ENCODE results near the gene ROR1.

ROR1 gene

DNA sequence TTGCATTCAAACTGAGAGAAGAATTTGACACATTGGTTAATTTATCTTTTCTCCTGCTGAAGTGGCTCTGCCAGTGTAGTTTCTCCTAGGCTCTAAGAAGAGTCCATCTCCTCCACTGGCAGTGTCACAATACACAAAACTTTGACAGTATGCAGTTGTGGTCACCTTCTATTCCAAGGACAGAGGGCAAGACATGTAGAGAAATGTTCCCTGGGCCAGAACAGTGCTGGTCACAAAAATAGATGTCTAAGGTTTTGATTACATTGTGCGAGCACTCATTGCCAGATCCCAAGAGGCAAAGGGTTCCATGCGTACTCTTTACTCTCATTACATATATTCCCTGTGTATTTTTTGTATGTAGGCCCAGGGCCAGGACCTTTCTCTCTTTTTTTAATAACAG lies 281.5 kb downstream of the ROR1 start:
- peaks cover 0 to 3% of the 10 kb centered on the region in 2 experiments for H3K36me3 ChIP-seq (ENCODE audit: control insufficient read depth in 1 of 2, insufficient read depth in 2 of 2, low read depth in 1 of 2, low read length in 2 of 2)
- H3K4me1 ChIP-seq (ENCODE audit: control insufficient read depth, insufficient read depth, low read depth, low read length) = no peaks in the 10 kb centered on the region
- peaks cover 12% of the 10 kb centered on the region for H3K9me3 ChIP-seq (ENCODE audit: control insufficient read depth, low read length)
- H2AK5ac ChIP-seq (ENCODE audit: low read length, severe bottlenecking) = no peak overlapping the region
- no peak overlapping the region for H2BK12ac ChIP-seq (ENCODE audit: low read length in 2 of 2)
- H3K18ac ChIP-seq (ENCODE audit: low read depth in 1 of 2, low read length in 2 of 2) = no peak overlapping the region
- H3K4ac ChIP-seq (ENCODE audit: low read depth in 1 of 2, low read length in 2 of 2) = no peak overlapping the region
- no peak overlapping the region for H2AFZ ChIP-seq (ENCODE audit: low read depth, low read length)
- H3K23ac ChIP-seq (ENCODE audit: low read length in 2 of 2) = no peak overlapping the region
- no peak overlapping the region for H3K4me3 ChIP-seq (ENCODE audit: insufficient read depth in 1 of 2, low read depth in 1 of 2, low read length in 2 of 2)
- DNase-seq = no peak
- no peak overlapping the region for H3K4me2 ChIP-seq (ENCODE audit: low read length, poor library complexity, severe bottlenecking)
- H2BK15ac ChIP-seq (ENCODE audit: low read depth, poor library complexity, severe bottlenecking) = no peak overlapping the region
- no peaks in the 10 kb centered on the region for H3K27me3 ChIP-seq (ENCODE audit: control insufficient read depth in 1 of 2, insufficient read depth in 1 of 2, low read length in 2 of 2)
- no peak overlapping the region for H3K9ac ChIP-seq (ENCODE audit: low read length)
- no CpG with 5 or more reads among the region's 2 CpGs for WGBS
- no peak overlapping the region for H4K8ac ChIP-seq (ENCODE audit: low read length)
- no peak overlapping the region for H3K14ac ChIP-seq (ENCODE audit: low read length in 2 of 2)
- no peak overlapping the region for H3K27ac ChIP-seq (ENCODE audit: low read length, poor library complexity, severe bottlenecking)
- H2BK5ac ChIP-seq (ENCODE audit: low read depth, low read length, poor library complexity, severe bottlenecking) = no peak overlapping the region
- H3K79me1 ChIP-seq (replicated peaks; ENCODE audit: low read length, poor library complexity, severe bottlenecking) = peaks cover 3% of the 10 kb centered on the region
- no peak overlapping the region for H4K91ac ChIP-seq (ENCODE audit: low read length)
- H2BK120ac ChIP-seq (ENCODE audit: low read depth, low read length) = no peak overlapping the region

DNA sequence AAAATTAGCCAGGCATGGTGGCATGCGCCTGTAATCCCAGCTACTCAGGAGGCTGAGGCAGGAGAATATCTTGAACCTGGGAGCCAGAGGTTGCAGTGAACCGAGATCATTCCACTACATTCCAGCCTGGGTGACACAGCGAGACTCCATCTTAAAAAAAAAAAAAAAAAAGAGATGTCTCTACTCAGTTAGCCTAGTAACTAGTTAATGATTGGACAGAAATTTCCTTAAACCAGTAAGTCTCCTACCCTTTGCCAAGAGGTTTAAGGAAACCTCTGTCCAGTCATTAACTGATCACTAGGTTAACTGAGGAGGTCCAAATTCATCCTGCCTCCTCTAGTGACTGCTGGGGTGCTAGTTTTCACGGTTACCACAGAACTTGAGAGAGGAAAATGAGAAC lies 285.7 kb downstream of the ROR1 start:
- H2AFZ ChIP-seq (ENCODE audit: low read depth, low read length) = no peak overlapping the region
- no peak overlapping the region for H3K4me2 ChIP-seq (ENCODE audit: low read length, poor library complexity, severe bottlenecking)
- H4K91ac ChIP-seq (ENCODE audit: low read length) = no peak overlapping the region
- H3K9ac ChIP-seq (ENCODE audit: low read length) = no peak overlapping the region
- H2BK120ac ChIP-seq (ENCODE audit: low read depth, low read length) = no peak overlapping the region
- no peak overlapping the region for H3K14ac ChIP-seq (ENCODE audit: low read length in 2 of 2)
- no peak overlapping the region for H2BK15ac ChIP-seq (ENCODE audit: low read depth, poor library complexity, severe bottlenecking)
- no peaks in the 10 kb centered on the region for H3K4me1 ChIP-seq (ENCODE audit: control insufficient read depth, insufficient read depth, low read depth, low read length)
- H2BK12ac ChIP-seq (ENCODE audit: low read length in 2 of 2) = no peak overlapping the region
- whole genome bisulfite sequencing = 100% methylated on average over 2 of the region's 4 CpGs
- no peak overlapping the region for H3K4me3 ChIP-seq (ENCODE audit: insufficient read depth in 1 of 2, low read depth in 1 of 2, low read length in 2 of 2)
- no peak overlapping the region for H2AK5ac ChIP-seq (ENCODE audit: low read length, severe bottlenecking)
- H3K9me3 ChIP-seq (ENCODE audit: control insufficient read depth, low read length) = peaks cover 12% of the 10 kb centered on the region
- H3K27me3 ChIP-seq (ENCODE audit: control insufficient read depth in 1 of 2, insufficient read depth in 1 of 2, low read length in 2 of 2) = no peaks in the 10 kb centered on the region
- H3K4ac ChIP-seq (ENCODE audit: low read depth in 1 of 2, low read length in 2 of 2) = no peak overlapping the region
- H3K36me3 ChIP-seq (ENCODE audit: control insufficient read depth in 1 of 2, insufficient read depth in 2 of 2, low read depth in 1 of 2, low read length in 2 of 2) = peaks cover 0 to 3% of the 10 kb centered on the region in 2 experiments
- DNase-seq = no peak
- no peak overlapping the region for H4K8ac ChIP-seq (ENCODE audit: low read length)
- no peak overlapping the region for H3K27ac ChIP-seq (ENCODE audit: low read length, poor library complexity, severe bottlenecking)
- H2BK5ac ChIP-seq (ENCODE audit: low read depth, low read length, poor library complexity, severe bottlenecking) = no peak overlapping the region
- no peak overlapping the region for H3K18ac ChIP-seq (ENCODE audit: low read depth in 1 of 2, low read length in 2 of 2)
- no peak overlapping the region for H3K23ac ChIP-seq (ENCODE audit: low read length in 2 of 2)
- H3K79me1 ChIP-seq (replicated peaks; ENCODE audit: low read length, poor library complexity, severe bottlenecking) = peaks cover 3% of the 10 kb centered on the region

DNA sequence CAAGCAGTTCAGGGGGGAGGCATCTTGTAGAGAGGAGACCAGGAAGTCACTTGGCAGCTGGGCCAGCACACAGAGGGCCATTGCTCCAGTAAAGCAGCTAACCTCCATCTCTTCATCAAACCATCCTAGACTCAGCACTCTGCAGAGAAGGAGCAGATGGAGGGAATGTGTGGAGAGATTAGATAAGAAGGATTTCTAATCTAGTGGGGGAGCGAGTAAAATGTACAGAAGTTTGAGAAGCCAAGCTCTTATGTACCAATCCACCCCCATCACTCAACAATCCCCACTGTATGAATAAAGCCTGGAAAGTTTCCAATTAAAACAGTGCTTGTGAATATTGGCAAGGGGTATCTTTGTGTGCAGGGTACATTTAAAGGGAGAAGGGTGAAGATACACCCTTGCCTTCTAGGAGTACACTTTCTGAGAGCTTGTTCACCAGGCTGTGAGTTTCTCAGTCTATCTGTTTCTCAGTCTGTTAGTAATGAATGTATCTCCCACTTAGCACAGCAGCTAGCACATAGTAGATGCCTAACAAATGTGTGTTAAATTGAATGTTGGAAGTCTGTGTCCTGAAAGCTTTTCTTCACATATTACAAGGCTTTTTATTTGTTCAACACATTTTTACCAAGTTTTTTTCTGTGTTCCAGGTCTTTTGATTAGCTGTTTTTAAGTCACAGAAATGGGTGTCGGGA lies 286.9 kb downstream of the ROR1 start:
- no peak overlapping the region for H3K4ac ChIP-seq (ENCODE audit: low read depth in 1 of 2, low read length in 2 of 2)
- H3K18ac ChIP-seq (ENCODE audit: low read depth in 1 of 2, low read length in 2 of 2) = no peak overlapping the region
- no peak overlapping the region for H2AFZ ChIP-seq (ENCODE audit: low read depth, low read length)
- no peak overlapping the region for H3K23ac ChIP-seq (ENCODE audit: low read length in 2 of 2)
- no peak overlapping the region for H2AK5ac ChIP-seq (ENCODE audit: low read length, severe bottlenecking)
- H3K14ac ChIP-seq (ENCODE audit: low read length in 2 of 2) = no peak overlapping the region
- no peaks in the 10 kb centered on the region for H3K4me1 ChIP-seq (ENCODE audit: control insufficient read depth, insufficient read depth, low read depth, low read length)
- H3K9me3 ChIP-seq (ENCODE audit: control insufficient read depth, low read length) = peaks cover 12% of the 10 kb centered on the region
- no peak overlapping the region for H3K4me2 ChIP-seq (ENCODE audit: low read length, poor library complexity, severe bottlenecking)
- no peak overlapping the region for H4K8ac ChIP-seq (ENCODE audit: low read length)
- WGBS = no CpG with 5 or more reads among the region's 2 CpGs
- H3K79me1 ChIP-seq (replicated peaks; ENCODE audit: low read length, poor library complexity, severe bottlenecking) = peaks cover 3% of the 10 kb centered on the region
- no peak overlapping the region for H2BK12ac ChIP-seq (ENCODE audit: low read length in 2 of 2)
- no peaks in the 10 kb centered on the region for H3K27me3 ChIP-seq (ENCODE audit: control insufficient read depth in 1 of 2, insufficient read depth in 1 of 2, low read length in 2 of 2)
- H3K27ac ChIP-seq (ENCODE audit: low read length, poor library complexity, severe bottlenecking) = no peak overlapping the region
- H2BK5ac ChIP-seq (ENCODE audit: low read depth, low read length, poor library complexity, severe bottlenecking) = no peak overlapping the region
- H3K4me3 ChIP-seq (ENCODE audit: insufficient read depth in 1 of 2, low read depth in 1 of 2, low read length in 2 of 2) = no peak overlapping the region
- DNase-seq = no peak
- H3K9ac ChIP-seq (ENCODE audit: low read length) = no peak overlapping the region
- no peak overlapping the region for H2BK120ac ChIP-seq (ENCODE audit: low read depth, low read length)
- H4K91ac ChIP-seq (ENCODE audit: low read length) = peak overlapping the region; percentile 28
- H3K36me3 ChIP-seq (ENCODE audit: control insufficient read depth in 1 of 2, insufficient read depth in 2 of 2, low read depth in 1 of 2, low read length in 2 of 2) = no peaks in the 10 kb centered on the region
- no peak overlapping the region for H2BK15ac ChIP-seq (ENCODE audit: low read depth, poor library complexity, severe bottlenecking)

DNA sequence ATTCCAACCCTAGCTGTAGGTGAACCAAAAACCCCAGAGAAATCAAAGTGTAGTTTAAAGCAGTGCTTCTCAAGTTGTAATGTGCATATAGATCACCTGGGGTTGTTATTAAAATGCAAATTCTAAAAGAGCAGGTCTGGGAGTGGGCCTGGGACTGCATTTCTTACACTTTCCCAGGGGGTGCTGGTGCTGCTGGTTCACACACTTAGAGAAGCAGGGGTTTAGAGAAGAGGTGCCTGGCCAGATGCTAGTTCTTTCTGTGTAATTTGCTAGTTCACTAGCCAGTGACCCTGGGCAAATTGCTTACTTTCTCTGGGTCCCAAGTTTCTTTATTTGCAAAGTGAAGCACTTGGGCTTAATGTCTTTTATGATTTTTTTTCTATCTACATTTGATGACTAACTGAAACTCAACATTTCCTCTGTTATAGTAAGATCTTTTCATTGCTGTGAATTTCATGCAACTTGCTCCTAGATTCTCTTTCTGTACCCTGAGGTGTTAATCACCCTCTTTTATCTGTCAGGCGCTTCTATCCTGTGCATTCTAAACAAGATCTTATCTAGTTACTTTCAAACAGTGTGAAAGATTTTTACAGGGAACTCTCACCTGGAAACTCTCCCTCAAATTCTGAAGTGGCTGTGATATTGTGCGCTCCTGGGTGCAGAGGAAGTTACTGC lies 287.8 kb downstream of the ROR1 start:
- Histone ChIP-seq H2AFZ (ENCODE audit: low read depth, low read length) (no peak overlapping the region), H3K4me2 (ENCODE audit: low read length, poor library complexity, severe bottlenecking) (no peak overlapping the region), H3K27me3 (ENCODE audit: control insufficient read depth in 1 of 2, insufficient read depth in 1 of 2, low read length in 2 of 2) (no peaks in the 10 kb centered on the region), H3K4ac (ENCODE audit: low read depth in 1 of 2, low read length in 2 of 2) (no peak overlapping the region), H3K36me3 (ENCODE audit: control insufficient read depth in 1 of 2, insufficient read depth in 2 of 2, low read depth in 1 of 2, low read length in 2 of 2) (no peaks in the 10 kb centered on the region), H3K4me3 (ENCODE audit: insufficient read depth in 1 of 2, low read depth in 1 of 2, low read length in 2 of 2) (no peak overlapping the region), H2BK5ac (ENCODE audit: low read depth, low read length, poor library complexity, severe bottlenecking) (no peak overlapping the region), H2AK5ac (ENCODE audit: low read length, severe bottlenecking) (no peak overlapping the region), H2BK120ac (ENCODE audit: low read depth, low read length) (no peak overlapping the region), H3K18ac (ENCODE audit: low read depth in 1 of 2, low read length in 2 of 2) (no peak overlapping the region), H3K23ac (ENCODE audit: low read length in 2 of 2) (no peak overlapping the region), H2BK15ac (ENCODE audit: low read depth, poor library complexity, severe bottlenecking) (no peak overlapping the region), H3K4me1 (ENCODE audit: control insufficient read depth, insufficient read depth, low read depth, low read length) (no peaks in the 10 kb centered on the region), H3K9ac (ENCODE audit: low read length) (no peak overlapping the region), H3K79me1 (replicated peaks; ENCODE audit: low read length, poor library complexity, severe bottlenecking) (peaks cover 3% of the 10 kb centered on the region), H2BK12ac (ENCODE audit: low read length in 2 of 2) (peak overlapping the region; percentile 25 to 82), H3K27ac (ENCODE audit: low read length, poor library complexity, severe bottlenecking) (no peak overlapping the region), H4K8ac (ENCODE audit: low read length) (no peak overlapping the region), H3K14ac (ENCODE audit: low read length in 2 of 2) (no peak overlapping the region), H3K9me3 (ENCODE audit: control insufficient read depth, low read length) (peaks cover 12% of the 10 kb centered on the region), H4K91ac (ENCODE audit: low read length) (no peak overlapping the region)
- WGBS = 53% methylated on average over 2 of the region's 2 CpGs
- no peak for DNase-seq
